NCI-H1048 (cell line): ENCODE results near the gene TPO.
"Not testable (repeated sequence)": the region's sequence is repeated elsewhere in the genome, so short reads cannot be mapped to it uniquely, and the experiment has no call there.

Source experiments
- DNase-seq: peaks from one replicate; lab custom pipeline; 2025; lab: John Stamatoyannopoulos, UW

Gene TPO

DNA sequence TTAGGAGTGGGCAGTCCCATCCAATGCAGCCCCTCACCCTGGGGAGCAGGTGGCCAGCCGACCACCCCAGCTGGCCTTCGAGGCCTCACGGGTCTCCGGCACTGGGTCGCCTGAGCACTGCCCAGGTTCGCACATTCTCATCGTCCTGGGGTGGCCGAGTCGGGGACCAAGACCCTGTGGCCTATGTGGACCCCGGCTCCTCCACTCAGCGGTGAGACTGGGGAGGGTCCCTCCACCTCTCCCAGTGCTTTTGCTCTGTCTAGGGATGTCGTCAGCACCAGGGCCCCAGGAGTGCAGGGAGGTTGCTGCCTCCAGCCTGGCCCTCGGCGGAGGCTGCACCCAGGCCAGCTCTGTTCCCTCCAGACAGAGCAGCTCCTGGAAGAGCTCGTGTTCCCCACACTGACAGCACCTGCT lies 89.6 kb downstream of the TPO start:
- no peak for DNase-seq

DNA sequence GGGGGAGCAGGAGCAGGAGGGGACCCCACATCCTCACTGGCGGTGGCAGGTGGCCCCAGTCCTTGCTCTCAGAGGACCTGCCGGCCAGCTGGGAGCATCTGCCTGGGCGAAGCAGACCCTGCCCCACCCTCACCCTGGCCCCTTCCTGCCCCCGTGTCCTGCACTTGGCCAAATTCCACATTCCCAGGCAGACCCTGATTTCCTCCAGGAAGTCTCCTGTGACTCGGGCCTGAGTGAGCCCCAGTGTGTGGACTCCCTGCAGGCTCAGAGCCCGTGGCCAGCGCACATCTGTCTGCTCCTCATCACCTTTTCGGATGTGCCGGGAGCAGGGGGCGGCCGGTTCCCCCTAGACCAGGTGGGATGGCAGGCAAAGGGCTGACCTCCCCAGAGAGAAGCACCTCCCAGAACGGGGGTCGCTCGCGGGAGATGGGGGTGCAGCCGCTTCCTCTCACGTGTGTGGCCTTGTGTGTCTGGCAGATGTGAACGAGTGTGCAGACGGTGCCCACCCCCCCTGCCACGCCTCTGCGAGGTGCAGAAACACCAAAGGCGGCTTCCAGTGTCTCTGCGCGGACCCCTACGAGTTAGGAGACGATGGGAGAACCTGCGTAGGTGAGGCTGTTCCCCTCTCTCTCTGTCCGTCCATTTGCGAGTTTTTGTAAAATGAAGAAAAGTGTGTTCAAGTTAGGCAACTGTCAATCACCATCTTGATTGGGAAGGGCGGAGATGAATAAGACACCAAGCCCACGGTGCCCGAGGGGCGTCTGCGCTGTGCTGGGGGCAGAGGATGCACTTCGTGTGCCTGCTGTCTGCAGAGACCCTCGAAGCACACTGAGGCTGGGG lies 90.4 kb downstream of the TPO start:
- no peak for DNase-seq

DNA sequence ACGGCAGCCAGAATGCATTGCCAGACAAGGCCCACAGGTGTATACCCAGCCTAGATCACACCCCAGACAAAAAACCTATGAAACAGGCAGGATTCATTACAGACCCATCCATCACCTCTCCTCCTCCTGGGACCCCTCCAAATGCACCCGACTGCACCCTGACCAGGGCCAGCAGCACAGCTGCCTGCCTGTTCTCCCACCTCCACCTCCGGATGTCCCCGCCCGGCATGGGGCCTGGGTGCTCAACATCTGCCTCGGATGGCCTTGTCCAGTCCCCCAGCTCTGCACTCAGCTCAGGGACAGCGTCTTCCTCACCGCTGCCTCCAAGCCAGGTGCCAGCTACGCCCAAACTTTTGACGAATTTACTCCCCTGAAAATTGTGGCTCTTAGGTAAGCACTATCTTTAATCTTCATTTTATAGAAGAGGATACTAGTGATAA lies 91.1 kb downstream of the TPO start:
- DNase-seq, result no peak

DNA sequence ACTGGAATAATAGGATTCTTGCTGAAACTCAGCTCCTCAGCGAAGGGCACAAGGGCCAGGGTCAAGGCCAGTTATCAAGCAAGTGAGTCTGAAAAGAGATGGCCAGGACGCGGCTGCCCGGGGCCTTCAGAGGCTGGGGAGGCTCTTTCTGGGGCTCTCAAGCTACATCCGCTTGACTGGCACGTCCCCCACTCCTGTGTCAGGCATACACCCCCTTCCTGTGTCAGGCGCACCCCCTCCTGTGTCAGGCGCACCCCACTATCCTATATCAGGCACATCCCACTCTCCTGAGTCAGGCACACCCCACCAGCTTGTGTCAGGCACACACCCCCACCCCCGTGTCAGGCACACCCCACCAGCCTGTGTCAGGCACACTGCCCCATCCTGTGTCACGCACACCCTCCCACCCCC lies 91.8 kb downstream of the TPO start:
- no peak for DNase-seq

DNA sequence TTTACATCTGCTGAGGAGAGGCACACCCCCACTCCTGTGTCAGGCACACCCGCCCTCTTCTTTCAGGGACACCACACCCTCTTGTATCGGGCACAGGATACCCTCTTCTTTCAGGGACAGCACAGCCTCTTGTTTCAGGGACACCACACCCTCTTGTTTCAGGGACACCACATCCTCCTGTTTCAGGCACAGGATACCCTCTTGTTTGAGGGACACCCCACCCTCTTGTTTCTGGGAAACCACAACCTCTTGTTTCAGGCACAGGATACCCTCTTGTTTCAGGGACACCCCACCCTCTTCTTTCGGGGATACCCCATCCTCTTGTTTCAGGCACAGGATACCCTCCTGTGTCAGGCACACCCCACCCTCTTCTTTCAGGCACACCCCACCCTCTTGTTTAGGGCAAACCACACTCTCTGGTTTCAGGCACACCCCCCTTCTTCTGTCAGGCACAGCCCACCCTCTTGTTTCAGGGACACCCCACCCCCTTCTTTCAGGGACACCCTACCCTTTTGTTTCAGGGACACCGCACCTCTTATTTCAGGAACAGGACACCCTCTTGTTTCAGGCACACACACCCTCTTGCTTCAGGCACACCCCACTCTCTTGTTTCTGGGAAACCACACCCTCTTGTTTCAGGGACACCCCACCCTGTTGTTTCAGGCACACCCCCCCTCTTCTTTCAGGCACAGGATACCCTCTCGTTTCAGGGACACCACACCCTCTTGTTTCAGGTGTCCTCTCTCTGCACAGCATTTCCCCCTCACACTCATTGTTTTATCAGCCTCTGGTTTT lies 96.2 kb downstream of the TPO start:
- no peak for DNase-seq

DNA sequence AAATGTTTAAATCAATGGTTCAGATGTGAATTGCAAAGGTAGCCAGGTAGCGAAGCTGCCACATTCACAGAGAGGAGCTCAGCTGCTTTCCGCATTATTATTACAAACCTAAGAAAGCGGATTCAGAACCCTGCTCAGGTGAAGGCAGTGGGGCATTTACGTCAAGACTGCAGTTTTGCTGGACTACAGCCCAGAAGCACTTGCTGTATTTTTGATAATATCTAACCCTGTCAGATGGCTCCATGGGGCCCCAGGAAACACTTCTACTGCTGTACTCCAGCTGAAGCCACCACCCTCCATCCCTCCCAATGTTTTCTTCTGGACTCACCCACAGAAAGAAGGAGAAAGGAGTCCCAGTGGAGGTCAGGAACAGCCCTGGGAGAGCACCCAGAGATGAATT lies 96.9 kb downstream of the TPO start:
- no peak for DNase-seq

DNA sequence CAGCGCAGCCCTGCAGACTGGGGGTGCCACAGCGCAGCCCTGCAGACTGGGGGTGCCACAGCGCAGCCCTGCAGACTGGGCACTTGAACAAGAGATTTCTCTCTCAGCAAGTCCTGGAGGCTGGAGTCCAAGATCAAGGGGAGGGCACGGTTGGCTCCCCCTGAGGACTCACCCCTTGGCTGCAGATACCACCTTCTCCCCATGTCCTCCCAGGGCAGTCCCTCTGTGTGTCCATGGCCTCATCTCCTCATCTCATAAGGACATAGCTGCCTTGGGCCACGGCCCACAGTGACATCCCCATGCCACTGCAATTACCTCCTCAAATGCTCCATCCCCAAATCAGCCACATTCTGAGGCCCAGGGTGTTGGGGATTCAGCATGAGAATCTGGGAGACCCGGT lies 98.2 kb downstream of the TPO start:
- no peak for DNase-seq

DNA sequence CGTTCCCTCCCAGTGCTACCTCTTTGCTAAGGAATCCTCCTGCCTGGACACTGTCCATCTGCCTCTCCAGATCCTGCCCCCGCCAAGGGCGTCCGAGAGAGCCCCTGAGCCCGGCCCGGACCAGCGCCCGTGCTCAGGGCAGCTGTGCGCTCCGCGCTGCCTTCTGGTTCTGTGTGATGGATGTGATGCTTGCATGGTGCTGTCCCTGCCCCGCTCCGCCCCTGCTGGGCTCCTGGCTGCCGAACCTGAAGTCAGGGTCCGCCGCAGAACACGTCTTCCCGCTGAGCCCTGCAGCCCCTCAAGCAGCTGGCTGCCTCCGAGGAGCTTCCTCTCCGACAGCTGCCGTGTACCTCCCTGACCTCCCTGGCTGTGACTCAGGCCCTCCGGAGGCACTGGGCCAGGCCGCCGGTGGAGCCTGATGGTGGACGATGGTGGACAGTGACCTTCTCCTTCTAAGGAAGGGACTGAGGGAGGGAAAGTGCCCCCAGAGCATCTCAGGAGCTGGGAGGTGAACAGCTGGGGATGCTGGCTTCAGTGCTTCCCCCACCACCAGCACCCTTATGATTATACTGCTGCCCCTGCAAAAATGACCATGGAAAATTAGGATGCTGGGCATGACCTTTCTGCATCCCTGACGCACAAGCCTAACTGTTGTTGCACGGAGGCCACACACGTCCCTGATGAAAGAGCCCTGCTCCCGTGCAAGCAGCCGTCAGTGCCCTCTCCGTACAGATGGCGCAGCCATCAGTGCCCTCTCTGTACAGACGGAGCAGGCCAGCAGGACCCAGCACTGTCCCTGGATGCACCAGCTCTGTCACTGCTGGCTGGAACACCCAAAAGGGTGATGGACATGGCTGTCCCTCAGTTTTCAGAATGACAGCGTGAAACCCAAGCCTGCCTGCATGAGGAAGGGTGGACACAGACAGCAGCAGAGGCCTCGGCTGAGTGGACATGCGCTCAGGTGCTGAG lies 99.3 kb downstream of the TPO start:
- no peak for DNase-seq

DNA sequence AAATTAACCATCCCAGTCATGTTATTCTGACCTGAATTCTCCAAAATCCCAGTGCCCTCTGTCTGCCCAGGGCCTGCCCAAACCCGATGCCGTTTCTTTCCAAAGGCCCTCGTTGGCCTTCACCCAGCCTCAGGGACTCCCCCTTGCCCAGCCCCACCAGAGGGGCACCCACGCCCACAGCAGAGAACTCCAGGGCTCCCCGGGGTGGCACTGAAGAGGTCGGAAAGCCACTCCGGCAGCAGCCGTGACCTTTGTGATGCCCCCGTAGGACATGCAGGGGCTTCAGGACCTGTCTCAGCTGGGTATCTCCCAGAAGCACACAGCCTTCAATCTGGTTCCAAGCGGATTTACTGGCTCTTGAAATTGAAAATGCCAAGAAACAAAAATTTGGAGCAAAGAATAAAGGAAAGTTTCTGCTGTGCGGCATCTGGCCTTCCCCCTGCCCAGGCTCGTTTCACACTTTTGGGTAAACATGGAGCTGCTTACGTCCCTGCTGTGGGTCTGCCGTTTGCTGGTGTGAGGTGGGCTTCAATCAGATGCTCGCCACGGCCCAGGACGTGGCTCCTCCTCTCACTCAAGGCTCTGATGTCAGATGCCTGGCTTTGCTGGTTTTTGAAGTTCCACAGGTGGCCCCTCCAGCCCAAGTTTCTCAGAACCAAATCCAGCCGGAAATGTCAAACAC lies 101.3 kb downstream of the TPO start:
- no peak for DNase-seq

DNA sequence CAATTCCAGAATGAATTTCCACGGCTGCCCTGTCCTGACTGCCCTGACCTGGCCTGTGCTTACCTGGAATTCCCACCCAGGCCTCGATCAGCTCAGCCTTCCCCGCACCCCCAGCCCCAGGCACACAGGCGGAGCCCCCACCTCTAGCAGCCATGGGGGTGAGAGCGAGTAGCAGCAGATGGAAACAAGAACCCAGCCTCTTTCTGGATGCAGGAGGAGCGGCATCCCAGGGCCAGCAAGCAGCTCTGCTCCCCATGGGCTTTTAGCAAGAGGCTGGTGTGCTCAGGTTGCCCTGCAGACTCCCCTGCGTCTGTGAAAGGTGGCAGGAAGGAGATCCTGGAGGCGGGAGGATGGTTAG lies 101.8 kb downstream of the TPO start:
- DNase-seq, result no peak

DNA sequence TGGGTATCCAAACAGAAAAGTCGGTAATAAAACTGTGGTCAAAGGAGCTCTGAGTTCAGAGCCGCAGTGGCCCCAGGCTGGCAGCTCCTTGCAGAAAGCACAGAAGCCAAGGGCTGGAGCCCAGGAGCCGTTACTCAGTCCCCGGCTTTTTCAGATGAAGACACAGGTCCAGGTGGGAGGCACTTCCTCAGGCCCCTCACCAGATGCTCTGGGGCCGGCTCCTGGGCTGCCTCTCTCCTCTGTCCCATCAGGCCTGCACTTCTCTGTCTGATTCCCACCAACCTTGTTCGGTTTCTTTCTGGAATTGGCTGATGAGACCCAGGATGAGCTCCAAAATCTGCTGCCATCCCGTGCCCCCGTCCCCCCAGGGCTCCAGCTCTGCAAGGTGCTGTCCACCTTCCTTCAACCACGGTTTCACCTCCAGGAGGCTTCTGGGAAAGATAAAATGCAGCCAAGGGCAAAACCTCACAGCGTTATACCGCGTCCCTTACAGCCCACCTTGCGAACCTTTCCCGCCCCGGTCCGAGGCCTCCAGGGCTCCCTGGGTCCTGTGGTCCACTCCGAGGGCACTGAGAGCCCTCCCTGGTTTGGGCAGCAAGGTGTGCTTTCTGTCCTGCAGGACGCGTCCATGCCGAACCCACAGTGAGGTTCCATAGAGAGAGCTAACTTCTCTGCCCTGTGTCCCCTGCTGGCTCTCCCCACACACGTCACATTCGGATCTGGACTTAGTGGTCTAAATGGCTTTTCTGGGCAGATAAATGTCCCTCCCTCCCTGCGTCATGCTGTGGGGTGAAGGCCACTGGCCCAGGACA lies 102.9 kb downstream of the TPO start:
- no peak for DNase-seq

DNA sequence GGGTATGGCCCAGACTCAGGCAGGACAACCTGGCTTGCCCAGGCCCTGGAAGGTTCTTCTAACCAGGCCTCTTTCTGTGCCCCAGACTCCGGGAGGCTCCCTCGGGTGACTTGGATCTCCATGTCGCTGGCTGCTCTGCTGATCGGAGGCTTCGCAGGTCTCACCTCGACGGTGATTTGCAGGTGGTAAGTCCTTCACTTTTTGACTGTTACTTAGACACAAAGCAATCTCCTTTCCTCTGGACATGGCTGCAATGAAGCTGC lies 103.5 kb downstream of the TPO start:
- DNase-seq, result no peak

DNA sequence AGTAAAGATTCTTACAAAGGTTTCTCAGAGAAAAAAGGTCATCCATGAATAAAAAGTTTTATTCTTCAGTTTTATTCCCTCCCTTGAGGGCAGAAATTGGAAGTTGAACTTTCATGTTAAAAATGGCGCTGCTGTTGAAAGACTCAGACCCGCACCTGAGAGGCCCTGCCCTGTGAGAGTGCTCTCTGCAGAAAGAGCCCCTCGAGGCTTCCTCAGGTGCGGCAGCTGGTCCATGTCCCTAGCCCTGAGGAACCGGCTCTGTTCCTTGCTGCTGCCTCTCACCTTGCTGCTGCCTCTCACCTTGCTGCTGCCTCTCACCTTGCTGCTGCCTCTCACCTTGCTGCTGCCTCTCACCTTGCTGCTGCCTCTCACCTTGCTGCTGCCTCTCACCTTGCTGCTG lies 104.0 kb downstream of the TPO start:
- not testable (repeated sequence) for DNase-seq

DNA sequence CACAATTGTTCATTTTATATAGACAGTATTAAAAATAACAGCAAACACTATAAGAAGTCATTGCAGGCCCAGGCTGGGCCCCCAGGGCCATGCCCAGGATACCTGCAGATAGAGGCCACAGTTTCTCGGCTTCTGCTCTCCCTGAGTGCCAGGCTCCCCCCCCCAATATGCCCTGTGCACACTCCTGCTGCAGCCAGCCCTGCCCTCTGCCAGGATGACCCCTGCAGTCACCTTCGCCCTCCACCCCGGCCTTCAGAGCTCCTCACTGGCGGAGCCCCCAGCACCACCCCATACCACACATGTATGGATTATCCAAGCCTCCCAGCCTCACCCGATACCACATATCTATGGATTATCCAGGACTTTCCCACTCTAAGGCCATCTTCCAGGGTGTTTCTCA lies 104.5 kb downstream of the TPO start:
- no peak for DNase-seq

DNA sequence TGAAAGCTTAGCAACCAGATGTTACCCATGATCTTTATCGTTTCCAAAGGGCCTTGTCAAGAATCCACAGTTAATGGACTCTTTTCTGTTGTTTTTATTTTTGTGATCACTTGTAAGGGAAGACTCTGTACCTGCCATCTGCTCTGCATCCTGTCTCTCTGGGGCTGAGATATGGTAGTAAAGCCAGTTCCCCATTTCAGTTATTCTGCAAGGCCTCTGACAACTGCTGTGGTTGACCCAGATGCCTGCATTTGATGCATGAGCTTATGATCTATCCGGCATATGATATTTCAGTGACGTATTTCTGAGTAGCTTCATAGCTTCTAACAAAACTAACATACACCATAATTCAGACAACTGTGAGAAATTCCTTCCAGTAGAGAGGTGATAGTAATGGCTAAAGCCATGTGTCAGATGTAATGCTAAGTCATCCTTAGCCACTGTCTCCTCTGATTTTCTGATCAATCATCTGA lies 105.1 kb downstream of the TPO start:
- no peak for DNase-seq

DNA sequence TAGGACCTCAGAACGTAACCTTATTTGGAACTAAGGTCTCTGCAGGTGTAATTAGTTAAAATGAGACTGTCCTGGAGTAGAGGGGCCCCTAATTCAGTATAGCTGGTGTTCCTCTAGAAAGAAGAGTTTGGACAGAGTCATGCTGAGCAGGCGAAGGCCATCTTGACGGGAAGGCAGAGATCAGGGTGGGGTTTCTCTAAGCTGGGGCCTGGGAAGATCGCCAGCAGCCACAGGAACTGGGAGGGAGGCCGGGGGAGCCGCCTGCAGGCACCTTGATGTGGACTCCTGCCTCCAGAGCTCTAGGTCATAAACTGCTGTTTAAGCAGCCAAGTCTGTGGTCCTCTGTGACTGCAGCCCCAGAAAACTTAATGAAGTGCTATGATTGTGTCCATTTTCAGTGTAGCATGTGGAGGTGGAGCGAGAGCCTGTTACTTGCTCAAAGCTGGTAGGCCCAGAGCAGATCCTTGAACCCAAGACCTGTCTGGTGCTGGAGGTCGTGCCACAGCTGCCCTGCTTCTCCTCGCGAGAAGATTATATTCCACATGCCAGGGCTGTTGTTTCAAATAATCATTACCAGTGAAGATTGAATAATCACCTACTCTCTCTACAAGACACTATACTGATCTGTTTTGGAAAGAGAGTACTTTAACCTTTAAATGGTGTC lies 105.7 kb downstream of the TPO start:
- no peak for DNase-seq

DNA sequence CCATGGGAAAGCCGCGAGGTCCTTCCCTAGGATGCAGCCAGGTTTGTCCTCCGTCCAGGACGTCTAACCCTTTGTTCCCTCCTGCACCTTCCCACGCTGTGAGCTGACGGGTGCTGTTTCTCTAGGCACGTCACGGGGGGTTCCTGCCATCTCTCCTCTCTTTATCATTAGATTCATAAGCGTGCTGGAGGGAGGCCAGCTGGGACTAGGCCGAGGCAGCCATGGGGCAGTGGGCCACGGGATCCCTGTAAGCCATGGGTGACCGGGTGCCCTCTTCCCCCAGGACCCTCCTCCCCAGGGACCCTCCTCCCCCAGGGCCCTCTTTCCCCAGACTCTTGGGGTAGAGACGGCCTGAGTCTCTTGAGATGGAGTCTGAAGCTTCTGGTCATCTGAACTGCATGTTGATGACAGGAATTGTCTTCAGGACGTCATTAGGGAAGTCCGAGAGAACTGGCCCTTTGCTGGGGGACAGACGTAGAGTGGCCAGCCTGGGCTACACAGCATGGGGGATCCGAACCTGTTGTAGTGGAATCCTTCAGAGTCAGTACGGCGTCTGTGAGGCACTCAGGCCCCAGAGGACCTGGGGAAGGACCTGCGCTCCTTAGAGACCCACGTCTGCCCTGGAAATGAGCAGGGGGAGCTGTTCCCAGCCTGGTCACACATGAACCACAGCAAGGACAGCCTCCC lies 108.1 kb downstream of the TPO start:
- no peak for DNase-seq

DNA sequence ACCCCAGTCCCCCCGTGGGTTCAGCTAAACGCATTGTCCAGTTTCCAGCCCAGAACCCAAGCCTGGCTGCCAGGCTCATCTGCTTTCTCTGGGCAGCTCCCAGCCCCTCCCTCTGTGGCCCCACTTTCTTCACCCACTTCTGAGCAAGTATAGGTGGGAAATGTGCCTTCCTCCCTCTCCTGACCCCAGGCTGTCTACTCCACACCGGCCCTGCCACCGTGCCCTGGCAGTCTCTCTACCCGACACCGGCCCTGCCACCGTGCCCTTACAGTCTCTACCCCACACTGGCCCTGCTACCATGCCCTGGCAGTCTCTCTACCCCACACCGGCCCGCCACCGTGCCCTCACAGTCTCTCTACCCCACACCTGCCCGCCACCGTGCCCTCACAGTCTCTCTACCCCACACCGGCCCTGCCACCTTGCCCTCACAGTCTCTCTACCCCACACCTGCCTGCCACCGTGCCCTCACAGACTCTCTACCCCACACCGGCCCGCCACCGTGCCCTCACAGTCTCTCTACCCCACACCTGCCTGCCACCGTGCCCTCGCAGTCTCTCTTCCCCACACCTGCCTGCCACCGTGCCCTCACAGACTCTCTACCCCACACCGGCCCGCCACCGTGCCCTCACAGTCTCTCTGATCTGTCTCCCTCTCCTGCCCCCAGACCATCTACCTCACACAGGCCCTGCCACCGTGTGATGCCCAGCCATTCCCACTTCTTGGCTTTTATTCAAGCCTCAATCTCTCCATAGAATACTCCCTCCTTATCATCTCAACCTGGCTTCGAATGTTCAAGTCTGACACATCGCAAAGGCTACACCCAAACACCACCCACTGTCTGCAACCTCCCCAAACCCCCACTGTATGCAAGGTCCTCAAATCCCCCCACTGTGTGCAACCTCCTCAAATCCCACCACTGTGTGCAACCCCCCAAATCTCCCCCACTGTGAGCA lies 108.9 kb downstream of the TPO start:
- DNase-seq, result no peak
